ENCODE results near the gene GLT8D1.
"Not testable (repeated sequence)": the region's sequence is repeated elsewhere in the genome, so short reads cannot be mapped to it uniquely, and the experiment has no call there.

Gene GLT8D1, protein sequence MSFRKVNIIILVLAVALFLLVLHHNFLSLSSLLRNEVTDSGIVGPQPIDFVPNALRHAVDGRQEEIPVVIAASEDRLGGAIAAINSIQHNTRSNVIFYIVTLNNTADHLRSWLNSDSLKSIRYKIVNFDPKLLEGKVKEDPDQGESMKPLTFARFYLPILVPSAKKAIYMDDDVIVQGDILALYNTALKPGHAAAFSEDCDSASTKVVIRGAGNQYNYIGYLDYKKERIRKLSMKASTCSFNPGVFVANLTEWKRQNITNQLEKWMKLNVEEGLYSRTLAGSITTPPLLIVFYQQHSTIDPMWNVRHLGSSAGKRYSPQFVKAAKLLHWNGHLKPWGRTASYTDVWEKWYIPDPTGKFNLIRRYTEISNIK

DNA sequence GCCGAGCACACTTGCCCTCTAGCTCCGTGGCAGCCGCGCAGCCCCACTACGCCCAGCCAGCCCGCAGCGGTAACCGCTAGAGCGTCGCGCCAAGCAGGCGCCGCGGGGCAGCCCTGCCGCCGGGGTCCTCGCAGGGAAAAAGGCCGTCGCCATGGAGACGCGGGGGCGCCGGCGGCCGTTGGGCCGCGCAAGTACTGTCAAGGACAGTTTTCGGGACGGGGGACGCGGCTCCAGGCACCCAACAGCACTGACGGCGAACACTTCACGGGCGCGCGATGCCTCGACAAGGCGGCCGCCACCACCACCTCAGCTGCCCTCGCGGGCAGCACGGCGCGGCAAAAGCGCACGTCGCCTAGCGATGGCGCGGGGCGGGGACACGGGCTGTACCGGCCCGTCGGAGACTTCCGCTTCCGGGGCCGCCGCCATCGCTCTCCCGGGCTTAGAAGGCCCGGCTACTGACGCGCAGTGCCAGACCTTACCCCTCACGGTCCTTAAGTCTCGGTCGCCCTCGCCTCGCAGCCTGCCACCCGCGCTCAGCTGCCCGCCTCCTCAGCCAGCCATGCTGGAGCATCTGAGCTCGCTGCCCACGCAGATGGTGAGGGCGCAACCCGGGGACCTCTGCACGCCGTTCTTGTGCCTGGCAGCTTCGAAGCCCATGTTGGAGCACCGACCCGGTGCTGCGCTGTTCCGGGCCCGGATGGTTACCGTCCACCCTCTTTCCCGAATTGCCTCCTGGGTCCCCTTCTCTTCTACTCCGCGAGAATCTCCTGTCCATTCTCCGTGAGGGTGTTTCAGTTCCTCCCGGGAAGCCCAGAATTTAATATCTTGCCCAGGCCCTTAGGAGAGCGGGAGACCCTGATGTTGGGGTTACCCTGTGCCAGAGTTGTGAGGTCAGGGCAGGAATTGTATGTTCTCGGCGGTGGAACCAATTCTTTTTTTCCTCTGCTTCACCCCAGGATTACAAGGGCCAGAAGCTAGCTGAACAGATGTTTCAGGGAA is at the start of gene GLT8D1, which contains the start of gene SPCS1:
Gene GLT8D1, minus strand, starts transcription at position 104 of the 999 bp plus-strand sequence. CDS start 5,331 bp downstream, outside the sequence.
Gene SPCS1, plus strand, starts transcription at position 419 of the 999 bp plus-strand sequence. Its CDS starts 141 bp downstream, at position 560.
- DNase-seq, result peak; percentile 88

- no peak for DNase-seq
These were observed 48.8 kb upstream of the GLT8D1 start for GRCh38 chr3:52754373-52754772.

GRCh38 chr3:52752045-52752660 is 46.6 kb upstream of the GLT8D1 start:
- DNase-seq, result no peak

DNA sequence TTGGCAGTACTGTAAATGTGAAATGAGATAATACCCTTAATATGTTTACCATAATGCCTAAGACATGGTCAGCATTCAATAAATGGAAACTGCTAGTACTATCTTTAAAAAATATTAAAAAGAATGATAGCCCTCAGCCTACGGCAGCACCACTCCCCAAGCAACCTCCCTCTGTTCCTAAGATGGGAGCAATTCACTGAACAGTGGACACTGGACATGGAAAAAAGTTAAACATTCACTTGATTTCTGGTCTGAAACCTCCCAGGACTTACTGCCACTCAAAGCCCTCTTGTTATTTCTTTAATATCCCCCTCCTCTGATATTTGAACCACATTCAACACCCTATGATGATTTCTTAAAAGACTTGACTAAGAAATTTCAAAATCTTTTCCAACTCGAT is 38.1 kb upstream of the GLT8D1 start:
- no peak for DNase-seq

DNA sequence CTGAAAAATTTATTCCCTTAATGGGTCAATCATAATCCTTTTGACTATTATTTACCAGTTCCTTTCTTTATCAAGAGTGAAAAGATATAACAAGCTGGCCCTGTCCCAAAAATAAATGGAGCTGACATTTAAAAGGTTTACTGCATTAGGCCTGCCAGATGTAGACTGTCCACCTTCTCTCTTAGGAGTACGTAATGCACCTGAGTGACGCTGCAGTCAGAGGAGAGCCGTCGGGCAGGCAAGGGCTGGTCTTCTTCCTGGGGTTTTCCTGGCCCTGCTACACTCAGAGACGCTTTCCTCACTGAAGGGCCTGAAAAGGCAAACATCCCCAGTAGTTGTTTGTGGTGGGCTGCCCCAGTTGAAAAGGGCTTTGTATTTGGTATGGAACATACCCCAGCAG is 37.6 kb upstream of the GLT8D1 start:
- DNase-seq, result no peak

GRCh38 chr3:52742418-52743041 is 36.9 kb upstream of the GLT8D1 start:
- DNase-seq, result no peak

DNA sequence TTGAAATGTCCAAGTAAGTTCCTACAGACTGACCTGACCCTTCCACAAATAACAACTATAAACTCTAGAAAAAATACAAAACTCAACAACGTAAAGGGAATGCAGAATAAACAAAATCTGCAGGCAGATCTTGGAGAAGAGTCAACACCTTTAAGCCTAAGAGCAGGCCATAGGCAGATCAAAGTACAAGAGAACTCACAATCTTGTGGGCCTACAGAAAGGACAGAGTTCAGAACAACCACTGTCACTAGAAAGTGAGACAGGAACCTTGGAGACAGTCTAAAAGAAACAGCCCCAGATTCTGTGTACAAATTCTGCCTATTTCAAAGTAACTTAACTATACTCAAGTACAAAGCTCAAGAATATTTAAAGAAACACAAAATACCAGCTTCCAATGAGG is 34.1 kb upstream of the GLT8D1 start:
- DNase-seq, result no peak

DNA sequence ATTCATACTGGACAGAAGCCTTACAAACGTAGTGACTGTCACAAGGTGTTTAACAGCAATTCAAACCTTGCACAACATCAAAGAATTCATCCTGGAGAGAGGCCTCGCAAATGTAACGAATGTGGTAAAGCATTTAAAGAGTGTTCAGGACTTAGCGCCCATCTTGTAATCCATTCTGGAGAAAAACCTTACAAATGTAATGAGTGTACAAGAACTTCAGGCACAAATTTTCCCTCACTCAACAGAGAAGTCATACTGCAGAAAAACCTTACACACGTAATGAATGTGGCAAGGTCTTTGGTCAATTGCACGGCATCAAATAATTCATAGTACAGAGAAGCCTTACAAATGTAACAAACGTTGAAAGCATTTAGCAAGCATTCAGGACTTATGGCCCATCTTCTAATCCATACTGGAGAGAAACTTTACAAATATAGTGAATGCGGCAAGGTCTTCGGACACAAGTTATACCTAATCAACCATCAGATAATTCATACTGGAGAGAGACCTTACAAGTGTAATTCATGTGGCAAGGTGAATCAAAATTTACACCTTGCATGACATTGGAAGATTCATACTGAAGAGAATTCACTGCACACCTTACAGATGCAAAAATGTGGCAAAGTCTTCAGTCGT is 27.8 kb upstream of the GLT8D1 start:
- DNase-seq, result no peak

DNA sequence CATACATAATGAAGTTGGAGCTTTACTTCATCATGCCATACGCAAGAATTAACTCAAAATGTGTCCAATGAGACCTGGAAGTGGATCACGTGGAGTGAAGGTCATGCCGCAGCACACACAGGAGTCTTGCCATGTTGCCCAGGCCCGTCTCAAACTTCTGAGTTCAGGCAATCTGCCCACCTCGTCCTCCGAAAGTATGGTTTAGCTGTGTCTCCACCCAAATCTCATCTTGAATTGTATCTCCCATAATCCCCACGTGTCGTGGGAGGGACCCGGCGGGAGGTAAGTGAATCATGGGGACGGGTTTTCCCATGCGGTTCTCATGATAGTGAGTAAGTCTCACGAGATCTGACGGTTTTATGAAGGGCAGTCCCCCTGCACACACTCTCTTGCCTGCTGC is 26.0 kb upstream of the GLT8D1 start:
- no peak for DNase-seq

DNA sequence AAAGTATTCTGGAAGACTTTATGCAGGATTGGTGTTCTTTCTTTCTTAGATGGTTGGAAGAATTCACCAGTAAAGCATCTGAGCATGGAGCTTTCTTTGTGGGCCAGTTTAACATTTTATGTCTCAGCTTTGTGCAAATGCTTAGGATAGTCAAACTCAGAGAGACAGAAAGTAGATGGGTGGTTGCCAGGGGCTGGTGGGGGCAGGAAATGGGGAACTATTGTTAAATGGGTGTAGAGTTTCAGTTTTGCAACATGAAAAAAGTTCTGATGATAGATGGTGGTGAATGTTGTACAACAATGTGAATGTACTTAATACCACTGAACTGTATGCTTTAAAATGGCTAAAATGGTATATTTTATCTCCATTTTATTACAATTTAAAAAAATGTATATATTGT is 25.1 kb upstream of the GLT8D1 start:
- no peak for DNase-seq

DNA sequence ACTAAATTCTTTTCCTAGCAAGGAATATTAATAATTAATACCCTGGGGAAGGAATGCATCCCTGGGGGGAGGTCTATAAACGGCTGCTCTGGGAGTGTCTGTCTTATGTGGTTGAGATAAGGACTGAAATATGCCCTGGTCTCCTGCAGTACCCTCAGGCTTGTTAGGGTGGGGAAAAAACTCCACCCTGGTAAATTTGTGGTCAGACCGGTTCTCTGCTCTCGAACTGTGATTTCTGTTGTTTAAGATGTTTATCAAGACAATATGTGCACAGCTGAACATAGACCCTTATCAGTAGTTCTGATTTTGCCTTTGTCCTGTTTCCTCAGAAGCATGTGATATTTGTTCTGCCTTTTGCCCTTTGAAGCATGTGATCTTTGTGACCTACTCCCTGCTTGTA is 23.2 kb upstream of the GLT8D1 start:
- not testable (repeated sequence) for DNase-seq

DNA sequence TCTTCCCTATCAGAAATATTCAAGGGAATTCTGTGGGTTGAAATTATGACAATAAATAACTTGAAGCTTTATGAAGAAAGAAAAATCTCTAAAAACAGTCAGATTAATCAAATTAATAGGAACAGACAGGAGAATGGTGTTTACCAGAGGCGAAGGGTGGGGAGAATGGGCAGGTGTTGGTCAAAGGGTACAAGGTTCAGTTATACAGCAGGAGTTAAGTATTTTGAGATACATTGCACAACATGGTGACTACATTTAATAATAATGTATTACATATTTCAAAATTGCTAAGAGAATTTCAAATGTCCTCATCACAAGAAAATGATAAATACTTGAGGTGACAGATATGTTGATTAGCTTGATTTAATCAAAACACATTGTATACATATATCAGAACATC is 18.9 kb upstream of the GLT8D1 start:
- no peak for DNase-seq

DNA sequence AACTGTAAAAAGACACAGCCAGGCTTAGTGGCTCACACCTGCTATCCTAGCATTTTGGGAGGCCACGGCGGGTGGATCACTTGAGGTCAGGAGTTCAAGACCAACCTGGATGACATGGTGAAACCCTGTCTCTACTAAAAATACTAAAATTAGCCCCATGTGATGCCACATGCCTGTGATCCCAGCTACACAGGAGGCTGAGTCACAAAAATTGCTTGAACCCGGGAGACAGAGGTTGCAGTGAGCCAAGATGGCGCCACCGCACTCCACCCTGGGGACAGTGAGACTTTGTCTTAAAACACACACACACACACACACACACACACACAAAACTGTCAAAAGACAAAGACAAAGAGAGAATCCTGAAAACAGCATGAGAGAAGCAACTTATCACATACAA is 18.3 kb upstream of the GLT8D1 start:
- no peak for DNase-seq

DNA sequence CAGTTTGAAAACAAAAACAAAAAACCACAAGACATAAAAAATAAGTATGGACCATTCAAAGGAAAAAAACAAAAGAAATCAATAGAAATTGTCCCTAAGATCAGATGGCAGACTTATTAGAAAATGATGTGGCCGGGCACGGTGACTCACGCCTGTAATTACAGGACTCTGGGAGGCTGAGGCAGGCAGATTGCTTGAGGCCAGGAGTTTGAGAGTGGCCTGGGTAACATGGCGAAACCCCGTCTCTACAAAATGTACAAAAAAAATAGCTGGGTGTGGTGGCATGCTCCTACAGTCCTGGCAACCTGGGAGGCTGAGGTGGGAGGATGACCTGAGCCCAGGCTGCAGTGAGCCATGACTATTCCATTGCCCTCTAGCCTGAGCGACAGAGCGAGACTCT is 16.9 kb upstream of the GLT8D1 start:
- no peak for DNase-seq

DNA sequence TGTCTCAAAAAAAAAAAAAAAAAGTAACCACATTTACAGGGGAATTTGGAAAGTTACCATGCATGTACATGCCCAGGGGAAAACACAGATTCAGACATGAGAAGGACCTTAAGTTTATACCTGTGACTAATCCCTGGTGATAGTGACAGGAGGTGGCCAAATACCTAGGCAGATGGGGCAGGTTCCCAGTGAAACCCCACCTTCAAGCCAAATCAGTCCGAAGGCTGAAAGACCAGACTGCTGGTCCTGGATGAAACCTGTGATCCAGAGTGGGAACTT is 16.1 kb upstream of the GLT8D1 start:
- DNase-seq, result no peak

DNA sequence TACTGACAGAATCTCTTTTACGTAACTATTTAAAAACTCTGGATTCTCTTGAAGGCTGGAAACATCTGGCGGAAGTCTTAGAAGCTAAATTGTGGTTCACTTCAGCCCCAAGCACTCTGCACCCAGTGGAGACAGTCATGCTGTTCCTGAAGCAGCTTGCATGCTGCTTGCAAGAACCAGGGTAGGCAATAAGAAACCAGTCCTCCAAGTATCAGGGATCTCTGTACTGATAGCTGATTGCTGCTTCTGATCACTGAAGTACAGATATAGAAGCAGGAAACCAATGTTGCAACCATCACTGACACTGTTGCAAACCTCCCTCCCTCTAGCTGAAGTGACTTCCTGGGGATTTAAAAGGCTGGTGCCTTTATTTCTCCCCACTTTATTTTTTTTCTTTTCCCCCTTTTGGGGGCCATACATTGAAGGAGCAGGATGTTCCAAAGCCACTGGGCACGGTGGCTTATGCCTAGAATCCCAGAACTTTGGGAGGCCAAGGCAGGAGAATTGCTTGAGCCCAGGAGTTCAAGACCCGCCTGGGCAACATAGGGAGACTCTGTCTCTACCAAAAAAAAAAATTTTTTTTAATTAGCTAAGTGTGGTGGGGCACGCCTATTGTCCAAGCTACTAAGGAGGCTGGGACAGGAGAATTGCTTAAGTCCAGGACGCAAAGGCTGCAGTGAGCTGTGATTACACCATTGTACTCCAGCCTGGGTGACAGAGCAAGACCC is 15.6 kb upstream of the GLT8D1 start:
- DNase-seq, result peak; percentile 42

GRCh38 chr3:52719618-52720017 is 14.0 kb upstream of the GLT8D1 start:
- no peak for DNase-seq

GRCh38 chr3:52715714-52716305 is 10.2 kb upstream of the GLT8D1 start:
- no peak for DNase-seq

DNA sequence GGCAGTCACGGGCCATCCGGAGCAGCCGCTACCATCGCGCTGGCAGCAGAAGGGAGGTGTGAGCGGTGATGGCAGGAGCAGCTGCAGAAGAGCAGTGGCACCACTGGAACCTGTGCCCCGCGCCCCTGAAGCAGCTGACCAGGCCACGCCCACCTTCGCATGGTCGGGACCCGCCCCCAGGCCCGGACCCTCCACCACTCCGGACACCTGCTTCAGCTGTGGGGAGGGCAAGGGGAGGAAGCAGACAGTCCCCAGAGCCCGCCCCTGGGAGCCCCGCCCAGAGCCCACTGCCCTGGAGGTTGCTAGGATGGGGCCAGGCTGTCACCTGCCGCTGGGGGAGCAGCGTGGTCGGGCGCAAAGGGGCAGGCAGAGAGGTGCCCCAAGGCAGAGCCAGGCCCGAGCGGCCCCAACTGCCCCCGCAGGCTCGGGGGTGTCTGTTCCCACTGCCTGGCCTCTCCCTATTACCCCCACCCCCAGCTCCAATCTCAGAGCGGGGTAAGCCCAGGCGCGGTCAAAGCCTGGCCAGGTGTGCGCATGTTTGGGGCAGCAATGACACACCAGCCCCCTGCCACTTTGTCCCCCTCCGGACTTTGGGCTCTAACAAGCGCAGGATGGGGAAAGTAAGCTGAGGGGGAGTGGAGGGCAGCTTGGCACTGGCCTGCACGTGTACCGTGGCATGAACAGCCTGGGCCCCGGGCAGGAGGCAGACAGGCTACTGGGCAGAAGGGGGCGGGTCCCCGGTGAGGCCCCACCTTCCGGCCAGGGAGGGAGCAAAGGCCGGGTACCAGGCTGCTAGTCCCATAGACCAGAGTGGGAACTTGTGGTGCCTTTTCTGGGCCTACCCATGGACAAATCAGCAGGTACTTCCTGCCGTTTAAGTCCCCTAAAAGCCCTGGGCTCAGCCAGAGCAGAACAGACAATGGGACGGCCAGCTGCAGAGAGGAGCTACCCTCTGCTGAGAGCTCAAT is 9.0 kb upstream of the GLT8D1 start:
- DNase-seq, result no peak

Data from CD4-positive, alpha-beta T cell treated with Interleukin-6 for 4 hours (primary cell).